Myocyte (in vitro differentiated cells): ENCODE data around the gene CCDC158. TPM values are rescaled to one million over a fixed set of nuclear protein-coding genes. Genes with fewer than 3 reads are reported as not detected.
"Not testable (repeated sequence)": the region's sequence is repeated elsewhere in the genome, so short reads cannot be mapped to it uniquely, and the experiment has no call there.

Source experiments
- DNase-seq: peaks from one replicate; pipeline ENCODE4 v3.0.0-alpha.2; 2012; ENCODE audit warnings: low read depth
- total RNA-seq: library from RNA; depleted of rRNA; stranded (reverse); fragments of >200 nt; gene quantifications from 2 replicates; pipeline ENCODE4 v1.2.3, GENCODE V29; 2014

CCDC158 gene
- total RNA-seq, 1 donor from 2014 or later: not detected

DNA sequence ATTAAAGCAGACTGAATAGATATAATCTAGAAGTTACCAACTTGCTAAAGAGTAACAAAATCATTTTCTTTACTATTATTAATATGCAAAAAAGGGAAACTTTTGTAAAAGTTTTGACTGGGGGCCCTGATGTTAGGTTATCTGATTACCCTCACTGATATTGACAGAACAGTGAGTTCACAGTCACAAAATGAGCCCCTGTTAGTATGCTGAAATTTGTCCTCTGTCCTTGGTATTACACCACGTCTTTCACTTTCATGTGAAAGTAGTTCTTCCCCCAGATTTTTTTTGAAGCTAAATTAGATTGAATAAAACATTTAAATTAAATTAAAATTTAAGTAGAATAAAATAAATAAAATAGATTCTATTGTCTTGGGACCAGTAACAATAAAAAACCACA is 108.5 kb downstream of the CCDC158 start:
- DNase-seq: no peak

GRCh38 chr4:76311896-76312331 is 109.0 kb downstream of the CCDC158 start:
- DNase-seq: peak; percentile 51

DNA sequence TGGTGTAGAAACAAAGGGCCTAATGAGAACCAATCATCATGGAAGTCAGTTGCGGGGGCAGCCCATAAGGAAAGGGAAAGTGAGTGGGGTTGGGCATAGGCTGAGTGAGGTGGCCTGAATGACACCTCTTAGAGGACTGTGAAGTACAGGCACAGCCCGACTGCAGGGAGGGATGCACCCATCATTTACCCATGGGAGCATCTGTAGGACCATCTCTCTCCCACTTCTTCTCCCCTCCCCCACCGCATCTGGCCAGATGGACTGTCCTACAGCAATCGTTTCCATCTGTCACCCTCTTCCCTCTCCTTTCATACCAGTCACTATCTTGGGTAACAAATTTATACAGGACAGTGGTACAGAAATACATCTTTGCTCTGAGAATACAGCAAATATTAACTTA is 110.3 kb downstream of the CCDC158 start:
- DNase-seq: no peak

DNA sequence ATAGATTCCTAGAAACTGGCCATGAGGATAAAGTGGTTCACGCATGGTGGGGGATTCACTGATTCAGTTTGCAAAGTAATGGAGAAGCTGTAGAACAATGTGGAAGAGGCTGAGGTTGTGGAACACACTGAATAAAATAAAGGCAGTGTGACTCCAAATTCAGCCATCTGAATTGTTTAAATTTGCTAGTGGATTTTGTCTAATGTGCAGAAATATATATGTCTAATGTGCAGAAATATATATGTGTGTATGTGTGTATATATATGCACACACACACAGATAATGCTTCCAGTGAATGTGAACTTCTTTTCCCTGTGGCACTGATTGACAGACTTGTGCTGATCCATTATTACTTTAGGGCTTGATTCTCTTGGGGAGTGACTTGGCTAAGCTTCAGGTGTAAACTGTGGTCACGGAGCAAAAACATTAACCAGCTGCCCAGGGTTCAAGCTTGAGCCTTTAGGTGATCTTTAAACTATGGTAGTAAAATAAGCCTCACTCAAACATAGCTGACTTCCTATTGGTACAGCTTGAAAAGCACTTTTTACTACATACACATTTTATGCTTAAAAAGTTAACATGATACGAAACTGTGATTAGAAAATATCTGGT is 110.9 kb downstream of the CCDC158 start:
- no peak for DNase-seq

DNA sequence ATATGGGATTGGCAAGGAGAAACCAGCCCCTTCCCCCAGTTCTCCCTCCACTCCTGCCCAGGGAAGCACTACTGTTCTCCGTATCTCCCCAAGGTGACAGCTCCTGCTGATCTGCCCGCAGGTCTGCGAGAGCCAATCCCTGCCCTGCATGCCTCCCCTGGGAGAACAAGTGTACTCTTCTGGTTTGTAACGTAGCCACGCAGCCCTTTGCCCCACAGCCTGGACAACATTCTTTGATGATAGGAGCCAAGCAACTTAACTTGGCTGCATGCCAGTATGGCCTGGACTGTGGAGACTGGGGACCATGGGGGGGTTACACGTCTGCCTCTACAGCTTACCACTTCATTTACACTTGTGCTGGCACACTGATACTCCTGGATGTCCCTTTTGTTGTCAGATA is 112.4 kb downstream of the CCDC158 start:
- peak; percentile 25 for DNase-seq

GRCh38 chr4:76307660-76308014 is 113.3 kb downstream of the CCDC158 start:
- DNase-seq: peak; percentile 87

DNA sequence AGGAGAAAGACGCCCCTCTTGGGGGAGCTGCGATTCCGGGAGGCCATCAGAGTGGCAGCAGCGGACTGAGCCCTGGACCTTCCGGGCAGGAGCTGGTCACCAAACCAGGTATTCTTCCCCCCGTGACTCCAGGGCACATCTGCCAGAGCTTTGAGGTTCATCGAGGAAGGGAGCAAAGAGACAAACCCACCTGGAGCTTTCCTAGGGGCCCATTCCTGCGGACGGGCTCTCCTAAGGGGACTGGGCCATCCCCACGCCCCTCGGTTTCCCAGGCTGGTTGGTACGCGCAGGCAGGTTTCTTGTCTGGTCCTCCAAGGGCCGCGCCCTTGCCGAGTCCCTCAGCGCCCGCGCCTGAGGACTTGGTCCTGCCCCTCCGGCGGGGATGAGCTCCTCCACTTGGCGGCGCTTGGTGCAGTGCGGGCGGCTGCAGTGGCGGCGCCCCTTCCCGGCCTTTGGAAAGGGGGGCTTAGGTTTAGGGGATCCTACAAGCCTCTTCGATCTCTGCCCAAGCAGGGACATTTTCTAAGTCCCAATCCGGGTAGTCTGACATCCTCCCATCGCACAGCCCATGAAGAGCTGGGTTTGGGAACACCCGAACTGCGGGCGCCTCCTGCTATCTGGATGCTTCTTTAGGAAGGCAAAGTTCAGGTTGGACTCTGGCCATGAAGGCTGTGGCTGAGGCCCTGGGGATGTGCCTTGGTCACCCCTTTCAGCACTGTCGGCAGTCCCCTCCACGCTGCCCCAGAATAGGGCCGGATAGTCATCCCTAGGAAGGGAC is 113.9 kb downstream of the CCDC158 start:
- DNase-seq: peak; percentile 79

DNA sequence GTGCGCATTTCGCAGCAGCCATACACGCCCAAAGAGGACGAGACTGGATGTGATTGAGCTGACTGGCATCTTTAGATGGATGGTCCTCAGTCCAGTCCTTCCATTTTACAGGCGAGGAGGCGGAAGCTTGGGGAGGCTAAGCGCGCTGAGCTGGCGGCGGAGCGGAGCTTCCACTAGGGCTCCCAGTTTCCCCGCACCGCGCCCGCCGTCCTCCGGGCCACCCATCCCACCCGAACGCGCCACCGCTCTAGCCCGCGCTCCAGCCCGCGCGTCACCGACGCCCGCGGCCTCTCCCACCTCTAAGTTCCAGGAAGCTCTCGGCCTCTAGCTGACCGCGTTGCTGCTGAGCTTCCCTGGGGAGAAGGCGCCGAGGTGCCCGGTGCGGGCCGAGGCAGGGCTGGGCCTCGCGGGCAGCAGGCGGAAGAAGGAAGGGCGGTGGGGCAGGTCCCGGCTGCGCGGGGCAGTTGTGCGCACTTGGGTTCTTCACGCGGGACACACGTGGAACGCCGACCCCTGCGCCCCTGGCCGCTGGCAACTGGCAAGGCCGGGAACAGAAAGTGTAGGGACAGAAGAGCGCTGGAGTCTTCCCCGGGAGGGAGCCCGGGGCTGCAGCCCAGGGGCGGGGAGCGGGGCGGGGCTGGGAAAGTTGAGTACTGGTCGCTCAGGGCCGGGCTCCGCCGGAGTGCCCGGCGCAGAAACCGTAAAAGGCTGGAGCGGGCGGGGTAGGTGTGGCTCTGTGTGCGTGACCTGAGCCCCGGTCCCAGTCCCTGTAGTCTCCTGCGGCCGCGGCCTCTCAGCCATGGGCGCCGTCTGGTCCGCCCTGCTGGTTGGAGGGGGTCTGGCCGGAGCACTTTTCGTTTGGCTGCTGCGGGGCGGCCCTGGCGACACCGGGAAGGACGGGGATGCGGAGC is 114.7 kb downstream of the CCDC158 start, which contains the start of gene STBD1:
Gene STBD1 (plus strand): TSS at position 763 of the 911 bp plus-strand sequence. CDS start 37 bp downstream, at position 800.
- DNase-seq: peak; percentile 87

DNA sequence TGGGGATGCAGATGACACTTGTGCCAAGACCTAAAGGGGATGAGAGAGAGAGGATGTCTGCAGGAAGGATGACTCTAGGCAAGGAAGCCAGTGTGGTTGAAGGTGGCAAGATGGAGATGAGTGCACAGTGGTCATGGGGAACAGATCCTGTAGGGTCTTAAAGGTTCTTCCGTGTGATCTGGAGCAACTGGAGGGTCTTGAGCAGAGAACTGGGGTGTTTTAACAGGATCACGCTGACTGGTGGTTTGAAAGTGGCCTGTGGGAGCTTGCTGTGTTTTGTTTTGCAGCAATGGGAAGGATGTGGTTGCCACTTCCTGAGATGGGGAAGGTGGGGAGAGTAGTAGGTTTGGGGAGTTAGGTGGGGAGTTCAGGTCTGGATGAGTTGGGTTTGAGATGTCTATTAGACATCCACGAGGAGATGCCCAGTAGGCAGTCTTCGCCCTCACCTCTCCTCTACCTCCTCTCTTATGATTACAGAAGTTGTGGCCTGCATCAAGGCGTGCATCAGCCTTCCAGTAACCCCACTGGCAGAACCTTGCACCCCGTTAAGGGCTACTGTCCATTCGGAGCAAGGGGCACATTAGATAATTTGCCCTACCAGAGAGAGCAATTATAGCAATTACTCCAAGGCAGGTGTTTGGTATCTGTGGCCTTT is 115.8 kb downstream of the CCDC158 start:
- no peak for DNase-seq

GRCh38 chr4:76302826-76303438 is 118.0 kb downstream of the CCDC158 start:
- DNase-seq: no peak

DNA sequence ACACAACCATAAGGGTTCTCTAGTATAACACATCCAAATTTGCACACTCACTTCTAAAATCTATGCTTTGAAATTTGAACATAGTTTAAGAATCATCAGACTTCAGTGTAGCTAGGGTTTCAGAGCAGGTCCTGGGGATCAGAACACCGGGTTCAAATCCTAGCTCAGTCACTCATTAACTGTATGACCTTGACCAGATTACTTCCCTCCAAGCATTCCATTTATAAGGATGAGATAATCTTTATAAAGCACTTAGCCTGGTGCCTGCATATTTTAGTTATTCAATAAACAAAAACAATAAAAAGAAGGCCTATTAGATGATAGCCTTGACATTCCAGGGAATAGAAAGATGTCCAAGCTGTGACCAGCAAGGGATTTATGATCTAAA is 119.2 kb downstream of the CCDC158 start:
- DNase-seq: no peak

GRCh38 chr4:76301068-76301774 is 119.7 kb downstream of the CCDC158 start:
- peak; percentile 98 for DNase-seq

- no peak for DNase-seq
These were observed 120.9 kb downstream of the CCDC158 start for GRCh38 chr4:76300012-76300411.

DNA sequence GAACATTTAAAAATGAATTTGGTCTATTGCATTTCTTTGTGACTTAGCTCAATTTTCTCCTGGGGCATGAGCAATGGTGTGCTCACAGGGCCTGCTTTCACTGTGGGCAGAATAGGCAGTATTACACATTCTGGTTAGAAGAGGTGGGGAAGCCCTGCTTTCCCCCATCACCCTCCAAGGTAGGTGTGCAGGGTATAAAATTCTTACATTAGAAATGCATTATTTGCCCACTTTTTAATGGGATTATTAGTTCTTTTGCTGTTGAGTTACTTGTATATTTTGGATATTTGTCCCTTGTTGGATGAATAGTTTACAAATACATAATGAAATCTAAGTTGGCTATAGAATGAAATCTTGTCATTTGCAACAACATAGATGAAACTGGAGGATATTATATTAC is 122.7 kb downstream of the CCDC158 start:
- no peak for DNase-seq

GRCh38 chr4:76296286-76296820 is 124.6 kb downstream of the CCDC158 start:
- DNase-seq: no peak

DNA sequence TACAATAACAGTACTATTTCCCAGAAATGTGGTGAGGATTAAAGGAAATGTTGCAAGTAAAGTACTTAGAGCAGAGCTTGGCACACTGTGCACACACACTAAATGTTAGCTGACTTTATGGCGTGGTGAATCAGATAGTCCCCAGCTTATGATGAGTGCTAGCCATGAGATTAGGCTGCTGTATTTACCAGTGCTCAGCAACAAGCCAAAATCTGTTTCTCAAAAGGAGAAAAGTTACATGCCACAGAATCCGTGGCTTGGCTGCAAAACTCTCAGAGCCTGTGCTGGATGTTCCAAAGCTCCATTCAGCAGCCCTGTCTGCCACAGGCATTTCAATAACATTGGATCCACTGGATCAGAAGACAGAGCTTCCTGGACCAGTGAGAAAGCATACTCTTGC is 127.2 kb downstream of the CCDC158 start:
- DNase-seq: peak; percentile 30

DNA sequence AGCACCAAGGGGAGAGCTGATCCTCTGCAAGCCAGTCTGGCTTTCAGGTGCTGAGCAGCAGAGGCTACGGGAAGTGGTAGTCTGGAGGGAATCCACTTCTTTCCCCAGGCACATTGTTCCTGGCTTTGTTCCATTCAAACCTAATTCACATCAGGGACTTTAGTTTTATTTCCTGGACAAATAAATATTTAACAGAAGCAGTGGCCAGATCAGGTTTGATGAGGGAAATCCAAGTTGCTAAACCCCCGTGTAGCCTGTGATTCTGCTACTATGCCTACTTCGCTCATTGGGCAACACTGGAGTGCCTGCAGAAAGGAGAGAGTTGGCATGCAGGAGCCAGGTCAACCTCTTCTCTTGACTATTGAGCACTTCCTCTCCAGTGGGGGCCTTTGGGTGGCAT is 128.2 kb downstream of the CCDC158 start:
- no peak for DNase-seq

DNA sequence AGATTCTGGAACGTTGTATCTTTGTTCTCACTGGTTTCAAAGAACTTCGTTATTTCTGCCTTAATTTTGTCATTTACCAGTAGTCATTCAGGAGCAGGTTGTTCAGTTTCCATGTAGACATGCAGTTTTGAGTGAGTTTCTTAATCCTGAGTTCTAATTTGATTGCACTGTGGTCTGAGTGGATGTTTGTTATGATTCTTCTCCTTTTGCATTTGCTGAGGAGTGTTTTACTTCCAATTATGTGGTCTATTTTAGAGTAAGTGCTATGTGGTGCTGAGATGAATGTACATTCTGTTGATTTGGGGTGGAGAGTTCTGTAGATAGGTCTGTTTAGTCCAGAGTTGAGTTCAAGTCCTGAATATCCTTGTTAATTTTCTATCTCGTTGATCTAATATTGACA is 133.1 kb downstream of the CCDC158 start:
- DNase-seq: not testable (repeated sequence)

- no peak for DNase-seq
These were observed 137.0 kb downstream of the CCDC158 start for GRCh38 chr4:76283900-76284299.
